NCI-H1930 (cell line): ENCODE data around the gene FOSL1.
"Not testable (repeated sequence)": the region's sequence is repeated elsewhere in the genome, so short reads cannot be mapped to it uniquely, and the experiment has no call there.

Source experiments
- DNase-seq, 2 experiments: peaks; one replicate each; lab custom pipeline; 2025; lab: John Stamatoyannopoulos, UW

Gene FOSL1

GRCh38 chr11:65852508-65853245 is 47.5 kb downstream of the FOSL1 start:
- no peak for DNase-seq

DNA sequence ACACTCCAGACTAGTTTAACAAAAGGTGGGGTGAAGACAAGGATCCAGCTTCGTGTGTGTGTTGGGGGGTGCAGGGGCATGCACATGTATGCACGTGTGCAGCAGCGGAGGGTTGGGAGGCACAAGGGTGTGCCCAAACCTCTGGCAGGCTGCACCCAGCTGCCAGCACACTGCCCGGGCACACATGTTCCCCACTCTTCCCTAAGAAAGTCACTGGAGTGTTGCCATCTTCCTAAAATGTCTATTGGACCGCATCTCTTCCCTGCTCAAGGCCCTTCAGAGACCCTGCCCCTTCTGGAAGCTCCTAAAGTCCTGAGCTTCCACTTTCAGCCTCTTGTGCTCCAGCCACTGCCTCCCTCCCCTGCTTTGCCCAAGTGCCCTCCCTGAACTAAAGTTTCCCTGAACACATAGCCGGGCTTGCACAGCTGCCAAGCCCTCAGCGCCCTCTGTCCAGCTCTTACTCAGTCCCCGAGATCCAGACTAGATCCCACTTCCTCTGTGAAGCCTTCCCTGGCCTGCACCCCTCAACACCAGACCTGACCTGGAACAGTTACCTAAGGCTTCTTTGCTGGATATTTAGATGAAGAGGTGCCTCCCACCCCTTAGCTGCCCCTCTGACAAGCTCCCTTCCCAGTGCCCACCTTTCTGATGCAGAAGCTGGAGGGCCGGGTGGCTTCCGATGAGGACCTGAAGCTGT is 48.2 kb downstream of the FOSL1 start:
- no peak for DNase-seq

- no peak for DNase-seq
These were observed 49.1 kb downstream of the FOSL1 start for GRCh38 chr11:65851083-65851579.

- DNase-seq: no peak
These were observed 49.7 kb downstream of the FOSL1 start for GRCh38 chr11:65850217-65851082.

DNA sequence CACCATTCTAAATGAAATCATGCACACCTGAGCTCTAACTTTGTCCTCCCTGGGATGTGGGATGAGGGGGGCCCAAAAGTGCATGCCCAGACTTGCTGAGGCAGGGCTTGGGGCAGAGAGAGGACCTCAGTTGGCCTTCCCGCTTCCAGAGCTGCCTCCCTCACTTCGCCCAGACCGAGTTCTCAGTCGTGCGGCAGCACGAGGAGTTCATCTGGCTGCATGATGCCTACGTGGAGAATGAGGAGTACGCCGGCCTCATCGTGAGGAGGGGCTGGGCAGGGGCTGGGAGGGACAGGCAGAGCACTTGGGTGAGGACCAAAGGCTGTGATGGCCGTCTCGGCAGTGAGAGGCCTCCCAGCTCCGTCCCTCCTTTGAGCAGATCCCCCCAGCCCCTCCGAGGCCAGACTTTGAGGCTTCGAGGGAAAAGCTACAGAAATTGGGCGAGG is 50.4 kb downstream of the FOSL1 start:
- no peak for DNase-seq

- DNase-seq: no peak
These were observed 50.8 kb downstream of the FOSL1 start for GRCh38 chr11:65849366-65849765.

GRCh38 chr11:65848693-65849092 is 51.5 kb downstream of the FOSL1 start:
- DNase-seq: not testable (repeated sequence)

DNA sequence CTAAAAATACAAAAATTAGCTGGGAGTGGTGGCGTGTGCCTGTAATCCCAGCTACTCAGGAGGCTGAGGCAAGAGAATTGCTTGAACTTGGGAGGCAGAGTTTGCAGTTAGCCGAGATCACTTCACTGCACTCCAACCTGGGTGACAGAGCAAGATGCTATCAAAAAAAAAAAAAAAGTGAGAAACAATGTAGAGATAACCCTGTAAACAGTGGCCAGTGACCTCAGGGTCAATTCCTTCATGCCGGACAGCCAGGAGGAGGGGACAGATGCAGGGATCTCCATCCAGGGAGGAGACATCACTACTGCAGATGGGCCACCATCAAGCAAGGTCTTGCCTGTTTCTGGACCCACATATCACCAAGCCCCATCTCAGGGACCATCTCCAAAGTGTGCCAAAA is 52.4 kb downstream of the FOSL1 start:
- DNase-seq: no peak

DNA sequence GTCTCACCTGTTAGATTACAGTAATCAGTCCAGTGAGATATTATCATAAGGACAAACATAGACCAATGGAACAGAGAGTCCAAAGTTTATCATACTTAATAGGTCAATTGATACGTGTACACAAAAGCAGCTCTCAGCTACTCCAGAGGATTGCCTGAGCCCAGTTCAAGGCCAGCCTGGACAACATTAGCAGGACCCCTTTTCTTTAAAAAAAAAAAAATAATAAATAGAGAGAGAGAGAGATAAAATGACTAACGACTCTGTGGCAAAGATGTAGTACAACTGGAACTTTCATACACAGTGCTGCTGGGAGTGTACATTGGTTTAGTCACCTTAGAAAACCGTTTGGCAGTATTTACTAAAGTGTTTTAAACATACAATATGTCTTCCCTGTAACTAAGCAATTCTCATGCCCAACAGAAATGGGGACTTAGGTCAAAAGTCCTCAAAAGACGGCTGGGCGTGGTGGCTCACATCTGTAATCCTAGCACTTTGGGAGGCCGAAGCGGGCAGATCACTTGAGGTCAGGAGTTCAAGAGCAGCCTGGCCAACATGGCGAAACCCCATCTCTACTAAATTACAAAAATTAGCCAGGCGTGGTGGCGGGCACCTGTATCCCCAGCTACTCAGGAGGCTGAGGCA is 55.8 kb downstream of the FOSL1 start:
- DNase-seq: no peak

DNA sequence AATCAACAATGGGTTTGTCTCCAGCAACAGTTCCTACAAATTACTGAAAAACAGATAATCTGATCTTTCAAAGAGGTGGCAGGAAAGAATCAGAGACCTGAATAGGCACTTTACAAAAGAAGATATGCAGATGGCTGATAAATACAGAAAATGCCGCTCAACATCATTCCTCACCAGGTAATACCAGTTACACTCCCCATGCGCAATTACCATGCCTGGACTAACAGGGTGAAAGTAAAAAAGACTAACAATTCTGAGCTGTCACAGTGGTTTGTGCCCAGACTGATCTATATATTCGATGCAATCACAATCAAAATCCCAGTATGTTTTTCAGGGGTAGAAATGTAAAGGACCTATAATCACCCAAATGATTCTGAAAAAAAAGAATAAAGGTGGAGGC is 56.4 kb downstream of the FOSL1 start:
- no peak for DNase-seq

DNA sequence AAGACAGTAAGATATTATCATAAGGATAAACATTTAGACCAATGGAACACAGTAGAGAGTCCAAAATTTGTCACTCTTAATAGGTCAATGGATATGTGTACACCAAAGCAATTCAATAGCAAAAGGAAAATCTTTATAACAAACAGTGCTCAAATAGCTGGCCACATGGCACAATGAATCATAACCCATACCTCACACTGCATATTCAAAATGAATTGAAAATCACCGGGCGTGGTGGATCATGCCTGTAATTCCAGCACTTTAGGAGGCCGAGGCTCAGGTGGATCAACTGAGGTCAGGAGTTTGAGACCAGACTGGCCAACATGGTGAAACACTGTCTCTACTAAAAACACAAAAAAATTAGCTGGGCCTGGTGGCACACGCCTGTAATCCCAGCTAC is 58.0 kb downstream of the FOSL1 start:
- DNase-seq: no peak
